Measurements from ENCODE around the gene CDH11. TPM values are rescaled to one million over a fixed set of nuclear protein-coding genes. Genes with fewer than 3 reads are reported as not detected.

CDH11 gene
- polyA plus RNA-seq, 1 donor from 2014 or later = 22.9 TPM

GRCh38 chr16:65111306-65111705 lies 10.6 kb downstream of the CDH11 start:
- Histone ChIP-seq H3K9me3 (ENCODE audit: low read length) (no peaks in the 10 kb centered on the region), H2AFZ (ENCODE audit: low read depth, low read length) (no peak overlapping the region), H3F3A (ENCODE audit: insufficient read depth, low read length, poor library complexity, severe bottlenecking) (no peaks in the 10 kb centered on the region), H3K9ac (ENCODE audit: low read length) (no peak overlapping the region), H3K4me2 (ENCODE audit: low read length) (no peak overlapping the region), H3K9me2 (ENCODE audit: insufficient read depth, low read length) (no peaks in the 10 kb centered on the region), H3K36me3 (ENCODE audit: insufficient read depth, low read length) (no peaks in the 10 kb centered on the region), H3K4me3 (ENCODE audit: low read length) (no peak overlapping the region), H3K79me2 (replicated peaks; ENCODE audit: insufficient read depth, low read length) (peaks cover 34% of the 10 kb centered on the region), H3K27me3 (ENCODE audit: insufficient read depth, low read depth, low read length) (no peaks in the 10 kb centered on the region), H4K20me1 (ENCODE audit: insufficient read depth) (no peaks in the 10 kb centered on the region), H3K27ac (ENCODE audit: low read length) (no peak overlapping the region)
- TF ChIP-seq EZH2 (IDR thresholded peaks at IDR 0.05; ENCODE audit: borderline replicate concordance, insufficient read depth, low read length, poor library complexity, severe bottlenecking) (no peak), TAF1 (IDR thresholded peaks at IDR 0.05; ENCODE audit: low read depth) (no peak), MXI1 (conservative IDR thresholded peaks at IDR 0.05; ENCODE audit: poor library complexity, severe bottlenecking) (no peak), RAD21 (conservative IDR thresholded peaks at IDR 0.05) (no peak), POLR2AphosphoS5 (IDR thresholded peaks at IDR 0.05) (no peak), SMC3 (conservative IDR thresholded peaks at IDR 0.05; ENCODE audit: poor library complexity) (no peak), EP300 (conservative IDR thresholded peaks at IDR 0.05; ENCODE audit: poor library complexity, severe bottlenecking) (no peak), CTCF (IDR thresholded peaks at IDR 0.05; ENCODE audit: poor library complexity, severe bottlenecking) (no peak), REST (IDR thresholded peaks at IDR 0.05; ENCODE audit: borderline replicate concordance) (no peak)

- Histone ChIP-seq H3F3A (ENCODE audit: insufficient read depth, low read length, poor library complexity, severe bottlenecking) (no peaks in the 10 kb centered on the region), H3K9me2 (ENCODE audit: insufficient read depth, low read length) (no peaks in the 10 kb centered on the region), H3K4me2 (ENCODE audit: low read length) (no peak overlapping the region), H2AFZ (ENCODE audit: low read depth, low read length) (no peak overlapping the region), H3K9me3 (ENCODE audit: low read length) (no peaks in the 10 kb centered on the region), H4K20me1 (ENCODE audit: insufficient read depth) (no peaks in the 10 kb centered on the region), H3K36me3 (ENCODE audit: insufficient read depth, low read length) (no peaks in the 10 kb centered on the region), H3K27ac (ENCODE audit: low read length) (no peak overlapping the region), H3K79me2 (replicated peaks; ENCODE audit: insufficient read depth, low read length) (peaks cover 11% of the 10 kb centered on the region), H3K9ac (ENCODE audit: low read length) (no peak overlapping the region), H3K27me3 (ENCODE audit: insufficient read depth, low read depth, low read length) (no peaks in the 10 kb centered on the region), H3K4me3 (ENCODE audit: low read length) (no peak overlapping the region)
- TF ChIP-seq REST (IDR thresholded peaks at IDR 0.05; ENCODE audit: borderline replicate concordance) = no peak
- TF ChIP-seq SMC3 (conservative IDR thresholded peaks at IDR 0.05; ENCODE audit: poor library complexity) = no peak
- TF ChIP-seq EP300 (conservative IDR thresholded peaks at IDR 0.05; ENCODE audit: poor library complexity, severe bottlenecking) = no peak
- TF ChIP-seq EZH2 (IDR thresholded peaks at IDR 0.05; ENCODE audit: borderline replicate concordance, insufficient read depth, low read length, poor library complexity, severe bottlenecking) = no peak
- TF ChIP-seq POLR2AphosphoS5 (IDR thresholded peaks at IDR 0.05) = no peak
- no peak for TF ChIP-seq RAD21 (conservative IDR thresholded peaks at IDR 0.05)
- no peak for TF ChIP-seq CTCF (IDR thresholded peaks at IDR 0.05; ENCODE audit: poor library complexity, severe bottlenecking)
- TF ChIP-seq MXI1 (conservative IDR thresholded peaks at IDR 0.05; ENCODE audit: poor library complexity, severe bottlenecking) = no peak
- no peak for TF ChIP-seq TAF1 (IDR thresholded peaks at IDR 0.05; ENCODE audit: low read depth)
Measured at GRCh38 chr16:65106757-65107156, 15.1 kb downstream of the CDH11 start.
